Measurements from ENCODE around the gene NCOA3. TPM values are rescaled to one million over a fixed set of nuclear protein-coding genes. Genes with fewer than 3 reads are reported as not detected.
"Not testable (repeated sequence)": the region's sequence is repeated elsewhere in the genome, so short reads cannot be mapped to it uniquely, and the experiment has no call there.

The NCOA3 gene
- total RNA-seq, 1 experiment from 2014 or later = 16.8 TPM

DNA sequence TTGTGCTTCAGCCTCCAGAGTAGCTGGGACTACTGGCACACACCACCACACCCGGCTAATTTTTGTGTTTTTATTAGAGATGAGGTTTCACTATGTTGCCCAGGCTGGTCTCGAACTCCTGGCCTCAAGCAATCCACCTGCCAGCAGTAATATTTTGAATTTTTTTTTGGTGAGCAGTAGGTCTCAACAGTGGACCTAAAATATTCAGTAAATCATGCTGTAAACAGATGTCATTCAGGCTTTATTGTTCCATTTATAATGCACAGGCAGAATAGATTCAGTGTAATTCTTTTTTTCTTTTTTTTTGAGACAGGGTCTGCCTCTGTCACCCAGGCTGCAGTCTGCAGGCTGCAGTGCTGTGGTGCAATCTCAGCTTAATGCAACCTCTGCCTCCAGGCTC lies 69.7 kb downstream of the NCOA3 start:
- in situ Hi-C loops (cut with HindIII; ENCODE audit: low pct_unique_long_range_greater_than_20kb, low sequenced_read_pairs) = no loop called here
- DNase-seq (ENCODE audit: low read depth, low spot score) = no peak

DNA sequence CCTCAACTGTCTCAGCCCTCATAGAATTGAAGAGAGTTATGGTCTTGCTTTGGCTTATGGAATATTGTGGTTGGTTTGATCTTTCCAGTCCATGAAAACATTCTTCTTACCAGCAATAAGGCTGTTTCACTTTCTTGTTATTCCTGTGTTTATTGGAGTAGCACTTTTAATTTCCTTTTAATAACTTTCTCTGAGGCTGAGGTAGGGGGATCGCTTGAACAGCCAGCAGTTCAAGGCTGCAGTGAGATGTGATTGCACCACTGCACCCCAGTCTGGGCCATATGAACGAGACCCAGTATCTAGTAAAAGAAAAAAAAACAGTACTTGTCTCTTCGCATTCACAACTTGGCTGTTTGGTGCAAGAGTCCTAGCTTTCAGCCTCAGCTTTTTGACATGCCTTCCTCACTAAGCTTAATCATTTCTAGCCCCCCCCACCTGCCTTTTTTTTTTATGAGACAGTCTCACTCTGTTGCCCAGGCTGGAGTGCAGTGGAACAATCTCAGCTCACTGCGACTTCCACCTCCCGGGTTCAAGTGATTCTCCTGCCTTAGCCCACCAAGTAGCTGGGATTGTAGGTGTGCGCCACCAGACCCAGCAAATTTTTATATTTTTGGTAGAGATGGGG lies 70.5 kb downstream of the NCOA3 start:
- in situ Hi-C loops (cut with HindIII; ENCODE audit: low pct_unique_long_range_greater_than_20kb, low sequenced_read_pairs) = no loop called here
- DNase-seq (ENCODE audit: low read depth, low spot score) = no peak

- DNase-seq (ENCODE audit: low read depth, low spot score) = no peak
- in situ Hi-C loops (cut with HindIII; ENCODE audit: low pct_unique_long_range_greater_than_20kb, low sequenced_read_pairs) = no loop called here
Measured at GRCh38 chr20:47573559-47573958, 71.9 kb downstream of the NCOA3 start.

- DNase-seq (ENCODE audit: low read depth, low spot score) = peak; percentile 33
- in situ Hi-C loops (cut with HindIII; ENCODE audit: low pct_unique_long_range_greater_than_20kb, low sequenced_read_pairs) = no loop called here
Measured at GRCh38 chr20:47574616-47575364, 73.1 kb downstream of the NCOA3 start.

DNA sequence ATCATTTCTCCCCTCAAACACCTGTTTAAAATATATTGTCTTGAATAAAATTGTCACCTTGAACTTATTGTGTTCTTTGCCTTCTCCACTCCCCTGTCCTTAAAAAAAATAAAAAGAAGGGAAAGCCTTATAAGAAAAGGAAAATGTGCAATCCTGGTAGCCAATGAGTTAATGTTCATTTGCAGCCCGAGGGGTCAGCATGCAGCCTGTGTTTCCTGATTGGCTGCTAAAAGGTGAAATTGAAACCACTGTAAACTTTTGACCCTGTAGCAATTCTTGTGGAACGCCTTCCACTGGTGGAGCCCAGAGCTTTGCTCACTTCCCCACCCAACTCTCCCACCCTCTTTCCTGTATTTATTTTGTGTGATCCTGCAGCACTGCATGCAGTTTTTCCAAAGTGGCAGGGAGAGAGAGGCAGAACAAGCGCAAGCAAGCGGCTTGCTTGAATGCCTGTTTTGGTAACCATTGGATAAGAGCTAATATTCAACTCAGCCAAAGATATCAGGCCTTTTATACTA lies 74.9 kb downstream of the NCOA3 start:
- in situ Hi-C loops (cut with HindIII; ENCODE audit: low pct_unique_long_range_greater_than_20kb, low sequenced_read_pairs) = no loop called here
- DNase-seq (ENCODE audit: low read depth, low spot score) = peak; percentile 85

DNA sequence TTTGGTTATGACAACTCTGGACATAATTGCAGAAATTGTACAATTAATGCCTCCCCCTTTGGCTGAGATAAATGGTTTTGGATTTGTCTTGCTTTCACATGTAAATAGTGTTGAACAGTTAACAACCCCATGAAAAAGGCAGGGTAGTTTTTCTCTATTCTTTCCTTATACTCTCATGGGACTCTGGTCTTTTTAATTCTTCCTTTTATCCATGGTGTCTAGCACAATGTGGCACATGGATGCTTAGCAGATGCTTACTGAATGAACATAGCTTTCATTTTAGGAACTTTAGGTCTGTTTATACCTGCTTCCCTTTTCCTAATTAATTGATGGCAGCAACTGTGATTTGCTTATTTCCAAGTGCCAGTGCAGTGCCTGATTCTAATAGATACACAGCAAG lies 75.6 kb downstream of the NCOA3 start:
- DNase-seq (ENCODE audit: low read depth, low spot score) = no peak
- in situ Hi-C loops (cut with HindIII; ENCODE audit: low pct_unique_long_range_greater_than_20kb, low sequenced_read_pairs) = no loop called here

- in situ Hi-C loops (cut with HindIII; ENCODE audit: low pct_unique_long_range_greater_than_20kb, low sequenced_read_pairs) = no loop called here
- DNase-seq (ENCODE audit: low read depth, low spot score) = no peak
Measured at GRCh38 chr20:47578543-47578942, 76.9 kb downstream of the NCOA3 start.

- DNase-seq (ENCODE audit: low read depth, low spot score); in situ Hi-C loops (cut with HindIII; ENCODE audit: low pct_unique_long_range_greater_than_20kb, low sequenced_read_pairs): not testable (repeated sequence)
Measured at GRCh38 chr20:47580686-47581085, 79.0 kb downstream of the NCOA3 start.

- DNase-seq (ENCODE audit: low read depth, low spot score) = no peak
- in situ Hi-C loops (cut with HindIII; ENCODE audit: low pct_unique_long_range_greater_than_20kb, low sequenced_read_pairs) = no loop called here
Measured at GRCh38 chr20:47581090-47581489, 79.4 kb downstream of the NCOA3 start.

DNA sequence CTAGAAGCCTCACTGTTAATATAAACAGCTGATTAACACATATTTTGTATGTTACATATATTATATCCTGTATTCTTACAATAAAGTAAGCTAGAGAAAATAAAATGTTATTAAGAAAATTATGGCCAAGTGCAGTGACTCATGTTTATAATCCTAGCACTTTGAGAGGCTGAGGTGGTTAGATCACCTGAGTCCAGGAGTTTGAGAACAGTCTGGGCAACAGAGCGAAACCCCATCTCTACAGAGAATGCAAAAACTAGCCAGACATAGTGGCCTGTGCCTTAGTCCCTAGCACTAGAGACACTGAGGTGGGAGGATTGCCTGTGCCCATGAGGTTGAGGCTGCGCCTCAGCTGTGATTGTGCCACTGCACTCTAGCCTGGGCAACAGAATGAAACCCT lies 81.9 kb downstream of the NCOA3 start:
- in situ Hi-C loops (cut with HindIII; ENCODE audit: low pct_unique_long_range_greater_than_20kb, low sequenced_read_pairs) = no loop called here

DNA sequence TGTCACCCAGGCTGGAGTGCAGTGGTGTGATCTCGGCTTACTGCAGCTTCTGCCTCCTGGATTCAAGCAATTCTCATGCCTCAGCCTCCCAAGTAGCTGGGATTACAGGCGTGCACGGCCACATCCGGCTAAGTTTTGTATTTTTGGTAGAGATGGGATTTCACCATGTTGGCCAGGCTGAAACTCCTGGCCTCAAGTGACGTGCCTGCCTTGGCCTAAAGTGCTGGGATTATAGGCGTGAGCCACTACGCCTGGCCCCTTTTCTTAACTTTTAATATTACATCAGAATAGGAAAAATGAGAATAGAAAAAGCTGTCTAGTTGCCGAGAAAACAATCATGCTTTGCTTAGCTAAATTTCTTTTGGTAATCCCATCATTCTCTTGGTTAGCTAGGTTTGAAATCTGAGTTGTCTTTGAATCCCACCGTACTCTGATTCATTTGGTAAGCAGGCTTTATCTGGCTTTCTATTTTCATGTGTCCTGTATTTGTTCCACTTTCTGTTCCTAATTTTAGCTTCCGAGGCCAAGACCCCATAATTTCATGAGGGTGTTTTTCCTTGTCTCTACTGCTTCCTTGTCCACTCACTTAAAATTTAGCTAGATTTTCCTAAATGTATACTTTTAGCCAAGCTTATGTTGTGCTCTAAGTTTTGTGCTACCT lies 83.5 kb downstream of the NCOA3 start:
- DNase-seq (ENCODE audit: low read depth, low spot score) = no peak
- in situ Hi-C loops (cut with HindIII; ENCODE audit: low pct_unique_long_range_greater_than_20kb, low sequenced_read_pairs) = no loop called here

More for the DNA sequence above, 81.9 kb downstream of the NCOA3 start:
- no peak for DNase-seq (ENCODE audit: low read depth, low spot score)

DNA sequence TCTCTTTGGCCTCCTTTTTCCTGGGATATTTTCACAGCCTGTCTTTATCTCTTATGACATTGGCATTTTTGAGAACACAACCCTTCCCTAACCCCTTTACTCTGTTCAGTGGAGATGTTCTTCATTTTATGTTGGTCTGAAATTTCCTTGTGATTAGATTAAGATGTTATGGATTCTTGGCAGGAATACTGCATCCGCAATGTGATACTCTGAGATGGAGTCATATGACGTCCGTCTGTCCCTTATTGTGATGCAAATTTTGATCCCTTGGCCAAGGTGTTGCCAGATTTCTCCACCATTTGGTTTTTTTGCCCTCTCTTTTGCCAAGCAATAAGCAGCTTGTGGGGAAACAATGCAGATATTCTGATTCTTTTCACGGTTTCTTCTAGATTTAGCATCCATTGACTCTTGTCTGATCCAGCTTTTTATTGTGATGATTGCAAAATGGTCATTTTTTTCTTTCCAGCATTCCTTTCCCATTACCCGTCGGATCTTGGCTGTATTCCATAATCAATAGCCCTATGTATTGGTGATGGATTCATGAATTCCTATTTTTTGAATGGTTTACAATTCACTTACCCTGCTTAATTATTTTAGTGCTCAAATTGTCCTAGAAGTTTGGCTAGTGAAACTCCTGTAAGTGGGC lies 85.1 kb downstream of the NCOA3 start:
- no peak for DNase-seq (ENCODE audit: low read depth, low spot score)
- in situ Hi-C loops (cut with HindIII; ENCODE audit: low pct_unique_long_range_greater_than_20kb, low sequenced_read_pairs) = no loop called here

DNA sequence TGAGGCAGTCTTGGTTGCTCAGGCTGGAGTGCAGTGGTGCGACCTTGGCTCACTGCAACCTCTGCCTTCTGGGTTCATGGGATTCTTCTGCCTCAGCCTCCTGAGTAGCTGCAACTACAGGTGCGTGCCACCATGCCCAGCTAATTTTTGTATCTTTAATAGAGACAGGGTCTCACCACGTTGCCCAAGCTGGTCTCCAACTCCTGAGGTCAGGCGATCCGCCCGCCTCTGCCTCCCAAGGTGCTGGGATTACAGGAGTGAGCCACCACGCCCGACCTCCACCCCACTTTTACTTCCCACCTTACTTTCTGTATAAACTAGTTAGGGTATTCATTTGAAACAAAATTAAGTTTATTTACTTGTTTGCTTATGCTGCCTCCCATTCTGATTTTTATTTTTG lies 86.5 kb downstream of the NCOA3 start:
- no peak for DNase-seq (ENCODE audit: low read depth, low spot score)
- in situ Hi-C loops (cut with HindIII; ENCODE audit: low pct_unique_long_range_greater_than_20kb, low sequenced_read_pairs) = no loop called here

DNA sequence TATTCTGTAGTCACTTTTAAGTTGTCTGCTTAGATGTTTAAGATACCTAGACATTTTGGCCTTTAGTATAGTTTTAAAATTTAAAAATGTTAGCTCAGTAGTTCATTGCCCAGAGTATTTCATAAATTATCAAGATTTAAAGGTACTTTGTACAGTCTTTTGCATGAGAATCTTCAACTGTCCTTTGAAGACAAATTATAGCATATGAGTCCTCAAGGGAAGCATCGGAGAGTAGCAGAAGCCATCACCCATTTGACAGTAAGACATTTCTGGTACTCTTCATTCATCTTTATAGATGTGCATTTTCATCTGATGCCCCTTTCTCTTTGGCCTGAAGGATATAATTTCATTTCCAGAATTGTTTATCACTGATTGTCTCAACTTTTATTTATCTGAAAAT lies 89.5 kb downstream of the NCOA3 start:
- in situ Hi-C loops (cut with HindIII; ENCODE audit: low pct_unique_long_range_greater_than_20kb, low sequenced_read_pairs) = no loop called here
- DNase-seq (ENCODE audit: low read depth, low spot score) = no peak

GRCh38 chr20:47594157-47594556 lies 92.5 kb downstream of the NCOA3 start:
- no peak for DNase-seq (ENCODE audit: low read depth, low spot score)
- in situ Hi-C loops (cut with HindIII; ENCODE audit: low pct_unique_long_range_greater_than_20kb, low sequenced_read_pairs) = no loop called here

DNA sequence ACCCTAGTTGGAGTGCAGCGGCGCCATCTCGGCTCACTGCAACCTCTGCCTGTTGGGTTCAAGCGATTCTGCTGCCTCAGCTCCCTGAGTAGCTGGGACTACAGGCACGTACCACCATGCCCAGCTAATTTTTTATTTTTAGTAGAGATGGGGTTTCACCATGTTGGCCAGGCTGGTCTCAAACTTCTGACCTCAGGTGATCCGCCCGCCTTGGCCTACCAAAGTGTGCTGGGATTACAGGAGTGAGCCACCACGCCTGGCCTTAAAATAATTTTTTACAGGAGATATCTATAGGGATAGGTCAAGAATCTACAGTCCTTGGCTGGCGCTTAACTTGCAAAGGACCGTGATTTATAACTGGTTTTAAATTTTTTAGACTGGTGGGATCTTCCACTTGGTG lies 93.5 kb downstream of the NCOA3 start:
- DNase-seq (ENCODE audit: low read depth, low spot score); in situ Hi-C loops (cut with HindIII; ENCODE audit: low pct_unique_long_range_greater_than_20kb, low sequenced_read_pairs): not testable (repeated sequence)

DNA sequence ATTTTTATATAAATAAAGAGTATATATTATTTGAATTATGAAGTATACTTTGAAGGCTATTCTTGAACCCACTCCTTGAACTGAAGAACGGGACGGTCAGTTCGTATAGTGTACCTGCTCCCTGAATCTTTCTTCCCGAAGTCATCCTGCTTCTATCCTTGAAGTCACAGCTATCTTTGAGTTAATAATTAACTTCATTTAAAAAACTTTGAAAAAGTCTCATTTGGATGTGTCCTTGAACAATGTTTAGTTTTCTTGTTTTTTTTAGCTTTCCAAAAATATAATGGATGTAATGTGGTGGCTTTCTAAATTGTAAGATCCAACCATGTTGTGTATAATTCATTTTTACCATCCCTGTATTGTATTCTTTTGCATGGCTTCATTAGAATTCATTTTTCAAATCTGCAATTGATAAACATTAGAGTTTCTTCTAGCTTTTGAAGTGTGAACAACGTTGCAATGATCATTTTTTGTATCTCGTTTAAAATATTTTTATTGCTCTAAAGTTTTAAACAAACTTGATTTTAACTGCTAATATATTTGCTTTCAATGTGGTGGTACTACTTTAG lies 94.4 kb downstream of the NCOA3 start:
- in situ Hi-C loops (cut with HindIII; ENCODE audit: low pct_unique_long_range_greater_than_20kb, low sequenced_read_pairs) = no loop called here
- DNase-seq (ENCODE audit: low read depth, low spot score) = no peak

- in situ Hi-C loops (cut with HindIII; ENCODE audit: low pct_unique_long_range_greater_than_20kb, low sequenced_read_pairs) = no loop called here
- DNase-seq (ENCODE audit: low read depth, low spot score) = no peak
Measured at GRCh38 chr20:47597090-47597489, 95.4 kb downstream of the NCOA3 start.
